Measurements from ENCODE around the gene DENND5A.
"Not testable (repeated sequence)": the region's sequence is repeated elsewhere in the genome, so short reads cannot be mapped to it uniquely, and the experiment has no call there.

Gene DENND5A

GRCh38 chr11:9264316-9265210, 587 bp downstream of the DENND5A start:
- no peak for DNase-seq (ENCODE audit: low read depth, low spot score)

GRCh38 chr11:9263840-9264315, 1.3 kb downstream of the DENND5A start:
- DNase-seq (ENCODE audit: low read depth, low spot score), result peak; percentile 21

GRCh38 chr11:9260838-9261146, 4.4 kb downstream of the DENND5A start:
- not testable (repeated sequence) for DNase-seq (ENCODE audit: low read depth, low spot score)

- no peak for DNase-seq (ENCODE audit: low read depth, low spot score)
These were observed 4.9 kb downstream of the DENND5A start for GRCh38 chr11:9259981-9260837.

- DNase-seq (ENCODE audit: low read depth, low spot score), result not testable (repeated sequence)
These were observed 6.9 kb downstream of the DENND5A start for GRCh38 chr11:9258279-9258678.

- DNase-seq (ENCODE audit: low read depth, low spot score), result no peak
These were observed 10.7 kb downstream of the DENND5A start for GRCh38 chr11:9254416-9254815.

GRCh38 chr11:9253086-9253485, 12.1 kb downstream of the DENND5A start:
- no peak for DNase-seq (ENCODE audit: low read depth, low spot score)

GRCh38 chr11:9251311-9251710, 13.8 kb downstream of the DENND5A start:
- no peak for DNase-seq (ENCODE audit: low read depth, low spot score)

GRCh38 chr11:9250139-9250582, 15.0 kb downstream of the DENND5A start:
- no peak for DNase-seq (ENCODE audit: low read depth, low spot score)

GRCh38 chr11:9249252-9249651, 15.9 kb downstream of the DENND5A start:
- no peak for DNase-seq (ENCODE audit: low read depth, low spot score)

- no peak for DNase-seq (ENCODE audit: low read depth, low spot score)
These were observed 17.3 kb downstream of the DENND5A start for GRCh38 chr11:9247863-9248262.

GRCh38 chr11:9236242-9236641, 28.9 kb downstream of the DENND5A start:
- DNase-seq (ENCODE audit: low read depth, low spot score), result not testable (repeated sequence)

- DNase-seq (ENCODE audit: low read depth, low spot score), result no peak
These were observed 32.7 kb downstream of the DENND5A start for GRCh38 chr11:9232482-9232881.

GRCh38 chr11:9231848-9232177, 33.3 kb downstream of the DENND5A start:
- no peak for DNase-seq (ENCODE audit: low read depth, low spot score)

GRCh38 chr11:9230296-9230695, 34.9 kb downstream of the DENND5A start:
- no peak for DNase-seq (ENCODE audit: low read depth, low spot score)

- no peak for DNase-seq (ENCODE audit: low read depth, low spot score)
These were observed 37.1 kb downstream of the DENND5A start for GRCh38 chr11:9228091-9228490.

- DNase-seq (ENCODE audit: low read depth, low spot score), result no peak
These were observed 39.3 kb downstream of the DENND5A start for GRCh38 chr11:9225748-9226298.

- no peak for DNase-seq (ENCODE audit: low read depth, low spot score)
These were observed 42.5 kb downstream of the DENND5A start for GRCh38 chr11:9222654-9223053.

- DNase-seq (ENCODE audit: low read depth, low spot score), result not testable (repeated sequence)
These were observed 44.3 kb downstream of the DENND5A start for GRCh38 chr11:9220853-9221252.

GRCh38 chr11:9219572-9219971, 45.6 kb downstream of the DENND5A start:
- no peak for DNase-seq (ENCODE audit: low read depth, low spot score)

- DNase-seq (ENCODE audit: low read depth, low spot score), result no peak
These were observed 46.0 kb downstream of the DENND5A start for GRCh38 chr11:9219115-9219514.

GRCh38 chr11:9214765-9215164, 50.4 kb downstream of the DENND5A start:
- no peak for DNase-seq (ENCODE audit: low read depth, low spot score)

Data from activated CD4-positive, CD25-positive, alpha-beta regulatory T cell treated with anti-CD3 and anti-CD28 coated beads, Interleukin-2, amount 50 U/mL, for 16 hours (primary cell).